Fibroblast of skin of left quadriceps (primary cell): Measurements from ENCODE around the gene ALCAM.
A peak's percentile ranks its signal among the peaks of the same experiment; 100 is the strongest.

Source experiments
- DNase-seq, 2 experiments: peaks; one replicate each; pipeline ENCODE4 v3.0.0-alpha.2; 2013; ENCODE audit warnings: low read depth in 2 of 2

ALCAM gene

GRCh38 chr3:105490045-105490444 lies 123.3 kb downstream of the ALCAM start:
- no peak for DNase-seq

DNA sequence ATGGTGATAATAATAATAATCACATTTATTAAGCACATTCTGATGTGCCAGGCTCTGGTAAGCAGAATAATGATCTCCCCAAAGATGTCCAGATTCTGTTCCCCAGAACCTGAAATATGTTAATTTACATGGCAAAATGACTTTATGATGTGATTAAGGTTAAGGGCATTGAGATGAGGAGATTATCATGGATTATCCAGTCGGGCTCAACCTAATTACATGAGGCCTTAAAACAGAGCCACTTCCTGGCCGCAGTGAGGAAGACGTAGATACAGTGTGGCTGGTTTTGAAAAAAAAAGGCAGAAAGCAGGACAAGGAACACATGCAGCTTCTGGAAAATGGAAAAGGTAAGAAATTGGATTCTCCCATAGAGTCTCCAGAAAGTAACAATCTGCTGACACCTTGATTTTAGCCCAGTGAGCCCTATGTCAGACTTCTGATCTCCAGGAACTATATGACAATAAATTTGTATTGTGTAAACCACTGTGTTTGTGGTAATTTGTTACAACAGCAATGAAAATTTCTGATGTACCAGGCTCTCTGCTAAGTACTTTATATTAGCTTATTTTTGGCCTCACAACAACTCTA lies 126.7 kb downstream of the ALCAM start:
- DNase-seq = no peak

DNA sequence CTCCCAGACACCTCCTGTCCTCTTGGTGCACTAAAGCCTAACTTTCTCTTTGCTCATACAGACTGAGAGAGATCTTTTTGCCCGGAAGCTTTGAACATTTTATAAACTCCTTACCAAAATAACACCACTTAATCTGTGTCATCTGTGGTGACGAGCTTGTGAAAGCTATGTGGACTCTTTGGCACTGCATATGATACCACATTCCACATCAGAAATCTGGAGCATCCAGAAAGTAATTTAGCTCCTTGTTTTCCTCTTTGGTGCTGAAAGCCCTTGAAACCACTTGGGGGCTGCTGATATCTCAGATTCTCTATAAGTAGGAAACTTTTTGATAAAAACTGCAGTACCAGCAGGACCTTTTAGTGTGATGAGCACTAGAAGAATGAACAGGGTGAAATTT lies 128.3 kb downstream of the ALCAM start:
- peak; percentile 40 to 45 for DNase-seq

DNA sequence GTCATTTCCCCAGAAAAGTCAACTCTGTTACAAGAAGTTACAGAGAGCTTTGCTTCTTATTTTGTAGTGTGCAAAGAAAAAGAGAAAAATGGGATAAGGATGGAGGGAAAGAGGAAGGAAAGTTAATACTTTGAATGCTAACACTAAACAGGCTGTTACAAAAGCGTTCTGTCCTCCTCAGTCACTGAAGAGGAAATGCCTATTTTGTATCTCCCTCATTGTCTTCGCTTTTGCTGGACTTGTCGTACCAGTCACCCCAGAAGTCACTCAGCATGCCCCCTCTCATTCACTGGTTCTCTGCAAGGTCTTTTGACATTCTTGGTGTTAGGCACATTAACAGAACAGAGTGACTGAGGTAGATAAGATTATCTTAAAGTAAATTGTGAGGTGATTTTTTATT lies 129.6 kb downstream of the ALCAM start:
- DNase-seq = no peak

- no peak for DNase-seq
These were observed 130.7 kb downstream of the ALCAM start for GRCh38 chr3:105497386-105497785.

DNA sequence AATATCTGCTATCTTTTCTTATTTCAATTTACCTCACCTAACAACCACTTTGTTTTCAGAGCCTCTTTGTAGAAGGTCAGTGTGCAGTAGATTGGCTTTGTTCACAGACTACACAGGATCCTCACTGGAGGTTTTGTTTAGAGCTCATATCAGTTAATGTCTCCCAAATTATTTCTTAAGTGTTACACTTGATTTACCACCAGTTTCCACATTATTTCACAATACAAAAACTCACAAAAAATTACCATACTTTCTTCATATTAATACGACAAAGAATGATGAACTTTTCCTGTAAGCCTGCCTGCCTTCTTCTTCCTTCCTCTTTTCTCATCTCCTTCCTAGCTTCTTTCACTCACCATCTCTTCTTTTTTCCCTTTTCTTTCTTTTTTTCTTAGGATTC lies 133.3 kb downstream of the ALCAM start:
- no peak for DNase-seq

- no peak for DNase-seq
These were observed 135.6 kb downstream of the ALCAM start for GRCh38 chr3:105502333-105502732.

DNA sequence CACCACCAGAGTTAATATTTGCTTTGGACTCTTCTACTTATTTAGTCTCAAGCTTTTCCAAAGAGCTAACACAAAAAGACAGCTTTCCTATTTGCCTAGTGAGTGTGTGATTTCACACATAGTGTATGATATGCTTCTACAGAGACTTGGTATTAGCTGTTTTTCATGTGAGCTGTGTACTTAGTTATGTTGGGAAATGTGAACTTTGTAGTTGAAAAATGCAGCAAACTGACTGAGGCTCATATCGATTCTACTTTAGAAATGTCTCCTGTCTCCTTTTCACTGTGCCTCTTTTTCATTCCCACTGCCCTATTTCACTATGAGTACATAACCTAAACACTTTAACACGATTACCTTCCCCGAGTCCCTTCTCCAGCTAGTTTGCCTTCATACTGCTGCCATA lies 136.5 kb downstream of the ALCAM start:
- no peak for DNase-seq

- no peak for DNase-seq
These were observed 137.8 kb downstream of the ALCAM start for GRCh38 chr3:105504440-105504951.

GRCh38 chr3:105505170-105505569 lies 138.5 kb downstream of the ALCAM start:
- DNase-seq = no peak

DNA sequence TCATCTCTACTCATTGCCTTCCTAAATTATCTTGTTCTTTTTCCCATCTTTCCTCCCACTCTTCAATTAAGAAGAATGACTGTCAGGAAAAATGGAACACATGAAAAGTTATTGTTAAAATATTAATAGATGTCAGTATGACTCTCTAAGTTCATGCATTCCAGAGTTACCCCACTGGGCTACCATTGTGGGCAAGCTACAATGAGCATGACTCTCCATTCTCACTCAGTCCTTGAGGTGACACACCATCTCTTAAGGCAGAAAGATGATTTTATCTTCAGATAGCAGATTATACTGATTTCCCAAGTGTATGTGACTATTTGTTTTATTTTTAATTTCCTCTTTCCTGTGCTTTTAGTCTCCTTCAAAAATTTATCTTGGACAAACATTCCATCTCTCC lies 144.3 kb downstream of the ALCAM start:
- no peak for DNase-seq

DNA sequence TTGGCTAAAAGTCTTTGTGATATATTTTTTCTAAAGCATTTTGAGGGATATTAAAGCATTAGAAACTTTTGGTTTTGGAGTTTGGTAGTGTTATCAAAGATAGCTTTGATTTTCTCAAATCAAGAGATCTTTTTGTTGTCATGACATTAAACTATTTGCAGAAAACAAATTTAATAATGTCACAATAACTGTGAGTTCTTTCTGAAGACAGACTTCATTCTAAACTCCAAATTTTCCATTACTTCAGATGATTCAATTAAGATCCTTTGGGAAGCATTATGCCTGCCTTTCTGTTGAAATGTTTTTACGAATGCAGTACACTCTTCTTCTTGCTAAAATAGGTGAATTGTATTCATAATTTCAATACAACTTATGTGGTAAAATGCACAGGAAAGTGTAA lies 145.4 kb downstream of the ALCAM start:
- DNase-seq = no peak

DNA sequence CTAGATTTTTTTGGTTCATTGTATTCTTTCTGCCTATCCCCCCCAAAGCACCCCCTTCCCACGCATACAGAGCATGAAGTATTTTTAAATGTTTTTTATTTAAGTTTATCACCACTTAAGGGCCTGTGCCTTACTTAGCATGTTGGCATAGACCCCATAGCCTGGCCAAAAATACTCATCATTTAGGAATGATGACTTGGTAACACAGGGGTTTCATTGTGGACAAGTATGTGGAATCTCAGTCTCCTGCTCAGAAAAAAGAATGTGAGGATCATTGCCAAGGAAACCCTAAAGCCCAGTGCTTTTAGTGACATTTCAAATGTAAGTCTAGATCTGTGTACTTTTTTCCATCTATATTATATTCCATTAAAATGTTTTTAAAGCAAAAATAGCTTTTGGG lies 146.3 kb downstream of the ALCAM start:
- DNase-seq = peak; percentile 56 to 60

GRCh38 chr3:105513886-105514285 lies 147.2 kb downstream of the ALCAM start:
- DNase-seq = no peak

DNA sequence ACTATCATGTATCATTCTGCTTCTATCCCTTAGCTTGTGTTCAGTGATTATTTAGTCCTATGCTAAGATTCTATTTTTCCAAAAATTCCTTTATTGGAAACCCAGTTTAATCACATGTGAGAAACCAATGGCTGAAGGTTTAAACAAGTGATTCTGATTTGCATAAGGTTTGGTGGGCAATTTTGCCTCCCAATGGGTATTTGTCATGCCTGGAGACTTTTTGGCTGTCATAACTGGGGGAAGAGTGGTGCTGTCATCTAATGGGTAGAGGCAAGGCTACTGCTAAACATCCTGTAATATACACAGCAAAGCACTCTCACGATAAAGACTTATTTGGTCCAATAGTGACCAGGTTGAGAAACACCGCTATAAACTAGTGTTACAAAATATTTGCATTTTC lies 148.7 kb downstream of the ALCAM start:
- no peak for DNase-seq

DNA sequence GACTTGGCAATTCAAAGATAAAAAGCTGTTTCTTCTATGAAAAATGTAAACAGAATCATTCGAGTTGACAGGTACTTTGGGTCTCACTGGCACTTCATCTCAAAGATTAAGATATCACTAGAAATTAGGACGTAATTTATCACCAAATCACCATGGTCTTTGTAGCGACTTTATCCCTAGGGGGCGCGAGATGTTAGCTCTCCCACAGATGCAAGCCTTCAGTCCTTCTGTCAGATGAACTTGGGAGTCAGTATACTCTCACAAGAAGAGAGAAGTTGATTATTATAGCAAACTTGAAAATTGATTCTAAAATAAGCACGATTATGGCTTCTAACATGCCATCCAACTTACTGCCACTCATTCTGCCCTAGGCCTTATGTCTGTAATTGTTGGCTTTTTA lies 150.3 kb downstream of the ALCAM start:
- no peak for DNase-seq

GRCh38 chr3:105518203-105518602 lies 151.5 kb downstream of the ALCAM start:
- no peak for DNase-seq

- no peak for DNase-seq
These were observed 152.2 kb downstream of the ALCAM start for GRCh38 chr3:105518806-105519418.

GRCh38 chr3:105521770-105522169 lies 155.1 kb downstream of the ALCAM start:
- no peak for DNase-seq

DNA sequence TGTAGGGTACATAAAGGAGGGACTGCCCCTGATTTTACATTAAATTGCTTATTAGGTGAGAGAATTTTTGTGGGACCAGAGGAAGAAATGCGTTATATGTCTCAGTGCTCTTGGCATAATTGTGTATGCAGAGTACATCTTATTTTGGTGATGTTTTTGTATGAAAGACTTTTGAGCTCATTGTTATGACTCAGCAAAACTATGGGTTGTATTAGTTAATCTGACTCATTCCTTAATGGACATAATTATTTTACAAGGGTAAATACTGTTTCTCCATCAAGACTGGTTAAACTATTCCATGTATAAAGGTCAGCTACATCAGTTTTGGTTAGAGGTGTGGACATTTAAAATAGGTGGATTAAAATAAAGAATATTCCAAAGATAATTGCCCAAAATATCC lies 156.8 kb downstream of the ALCAM start:
- no peak for DNase-seq

DNA sequence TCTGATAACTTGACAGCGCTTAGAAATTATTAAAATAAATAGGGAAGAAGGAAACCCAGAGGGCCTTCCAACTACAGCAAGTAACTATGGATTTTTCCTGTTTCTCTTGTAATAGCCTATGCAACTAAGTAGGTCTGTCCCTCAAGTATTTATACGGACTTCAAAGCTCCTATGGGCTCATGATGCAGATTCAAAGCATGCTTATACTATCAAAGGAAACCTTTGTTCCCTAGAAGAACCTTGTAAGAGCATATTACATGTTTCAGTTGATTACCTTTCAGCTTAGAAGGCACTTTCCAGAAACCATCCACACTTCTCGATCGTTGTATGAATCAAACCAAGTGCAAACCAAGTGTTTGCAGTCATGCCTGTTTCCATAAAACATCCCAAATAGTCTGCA lies 158.8 kb downstream of the ALCAM start:
- no peak for DNase-seq

- no peak for DNase-seq
These were observed 159.8 kb downstream of the ALCAM start for GRCh38 chr3:105526360-105527111.

DNA sequence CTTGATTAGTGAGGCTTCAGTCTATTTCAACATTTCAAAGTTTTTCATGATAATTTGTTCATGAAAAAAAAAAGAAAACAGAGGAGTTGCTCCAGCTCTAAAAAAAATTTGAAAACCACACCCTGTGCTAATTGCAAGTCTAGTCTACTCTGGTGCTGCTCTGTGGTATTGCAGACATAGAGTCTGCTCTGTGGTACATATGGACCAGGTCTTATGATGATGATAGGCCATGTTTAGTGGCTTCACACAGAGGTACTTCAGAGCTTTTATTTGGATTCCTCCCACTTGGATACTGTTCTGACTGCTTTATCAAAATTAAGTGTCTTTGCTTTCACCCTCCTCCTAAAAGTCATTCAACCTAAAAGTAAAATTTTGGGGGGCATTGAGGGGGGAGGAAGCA lies 160.8 kb downstream of the ALCAM start:
- no peak for DNase-seq
